CD14-positive monocyte (primary cell): ENCODE data around the gene INO80. TPM values are rescaled to one million over a fixed set of nuclear protein-coding genes. Genes with fewer than 3 reads are reported as not detected.

Source experiments
- DNase-seq, 3 donors: peaks; one replicate each; pipeline ENCODE4 v3.0.0-alpha.2; 2011 to 2022
- H2AFZ ChIP-seq: 2 replicates; pipeline ENCODE4 v1.6.0; 2012; ENCODE audit warnings: mild to moderate bottlenecking, low read depth, low read length, inconsistent platforms; ENCODE audit not compliant: insufficient read depth, poor library complexity, severe bottlenecking
- H3K27ac ChIP-seq, 2 donors: 1 replicate in 1 of 2; 2 replicates in 1 of 2; pipeline ENCODE4 v1.5.1; 2012 to 2013; ENCODE audit warnings: low read length in 2 of 2, control low read depth in 1 of 2, inconsistent platforms in 1 of 2, low read depth in 1 of 2, mild to moderate bottlenecking in 1 of 2
- H3K27me3 ChIP-seq, 2 donors: one replicate each; pipeline versions ENCODE4 v1.6.0 to v1.6.1; 2011 to 2013; ENCODE audit warnings: low read length in 2 of 2; ENCODE audit not compliant: control insufficient read depth in 2 of 2, insufficient read depth in 2 of 2
- H3K36me3 ChIP-seq, 2 donors: replicated peaks in 1 of 2; 1 replicate in 1 of 2; 2 replicates in 1 of 2; pipeline versions ENCODE4 v1.5.1 to v1.6.1; 2012 to 2013; ENCODE audit warnings: low read length in 2 of 2, control low read depth in 1 of 2, inconsistent platforms in 1 of 2, mild to moderate bottlenecking in 1 of 2; ENCODE audit not compliant: insufficient read depth in 2 of 2, control insufficient read depth in 1 of 2
- H3K4me1 ChIP-seq, 2 donors: 1 replicate in 1 of 2; 2 replicates in 1 of 2; pipeline versions ENCODE4 v1.5.1 to v1.6.1; 2012 to 2013; ENCODE audit warnings: low read length in 2 of 2, control low read depth in 1 of 2, inconsistent platforms in 1 of 2, mild to moderate bottlenecking in 1 of 2, moderate library complexity in 1 of 2; ENCODE audit not compliant: insufficient read depth in 2 of 2, control insufficient read depth in 1 of 2
- H3K4me2 ChIP-seq: replicated peaks from 2 replicates; pipeline ENCODE3; 2012; ENCODE audit warnings: low read length, moderate library complexity, mild to moderate bottlenecking; ENCODE audit not compliant: poor library complexity, severe bottlenecking; ENCODE audit errors: extremely low read depth
- H3K4me3 ChIP-seq, 3 experiments: fragments of 200-600 bp in 1 of 3; sonication (generic) in 1 of 3; replicated peaks in 1 of 3; 1 replicate in 2 of 3; 2 replicates in 1 of 3; pipeline ENCODE4 v1.5.1; 2011 to 2013; ENCODE audit warnings: low read length in 3 of 3, mild to moderate bottlenecking in 3 of 3, control low read depth in 2 of 3, low read depth in 2 of 3, inconsistent platforms in 1 of 3, moderate library complexity in 1 of 3
- H3K79me2 ChIP-seq: 2 replicates; pipeline ENCODE4 v1.6.0; 2012; ENCODE audit warnings: mild to moderate bottlenecking, control low read depth, inconsistent platforms, low read length, moderate library complexity; ENCODE audit not compliant: insufficient read depth
- H3K9ac ChIP-seq: 2 replicates; pipeline ENCODE4 v1.6.0; 2017; ENCODE audit warnings: low read length, mild to moderate bottlenecking; ENCODE audit not compliant: insufficient read depth, poor library complexity, severe bottlenecking
- H3K9me3 ChIP-seq, 2 donors: replicated peaks in 1 of 2; 1 replicate in 1 of 2; 2 replicates in 1 of 2; pipeline versions ENCODE4 v1.5.1 to v1.6.1; 2012 to 2013; ENCODE audit warnings: low read length in 2 of 2, control low read depth in 1 of 2; ENCODE audit not compliant: control insufficient read depth in 1 of 2, insufficient read depth in 1 of 2
- H4K20me1 ChIP-seq: 2 replicates; pipeline ENCODE4 v1.6.0; 2012; ENCODE audit warnings: mild to moderate bottlenecking, low read length, control low read depth, moderate library complexity; ENCODE audit not compliant: insufficient read depth
- H3K27ac Mint-ChIP-seq, 7 donors: one replicate each; pipeline ENCODE4 v1.8.0; 2020; ENCODE audit warnings: mild to moderate bottlenecking in 7 of 7, mixed read lengths in 7 of 7, moderate library complexity in 6 of 7, inconsistent platforms in 2 of 7
- H3K27me3 Mint-ChIP-seq, 3 donors: one replicate each; pipeline ENCODE4 v1.8.0; 2021 to 2022; ENCODE audit warnings: low read depth in 3 of 3, mild to moderate bottlenecking in 3 of 3, mixed read lengths in 3 of 3, moderate library complexity in 3 of 3, inconsistent platforms in 1 of 3
- H3K36me3 Mint-ChIP-seq, 2 donors: one replicate each; pipeline ENCODE4 v1.8.0; 2020; ENCODE audit warnings: mixed read lengths in 2 of 2, inconsistent platforms in 1 of 2, mild to moderate bottlenecking in 1 of 2
- H3K4me1 Mint-ChIP-seq: one replicate; pipeline ENCODE4 v1.8.0; 2020; ENCODE audit warnings: mild to moderate bottlenecking, mixed read lengths
- H3K4me3 Mint-ChIP-seq, 2 donors: one replicate each; pipeline ENCODE4 v1.8.0; 2020; ENCODE audit warnings: mild to moderate bottlenecking in 2 of 2, mixed read lengths in 2 of 2, moderate library complexity in 1 of 2
- H3K9me3 Mint-ChIP-seq, 7 donors: one replicate each; pipeline ENCODE4 v1.8.0; 2020 to 2022; ENCODE audit warnings: mixed read lengths in 7 of 7, mild to moderate bottlenecking in 6 of 7, moderate library complexity in 6 of 7, inconsistent platforms in 2 of 7
- WGBS: methylation state at CpG from one replicate; pipeline ENCODE4 v1.1.5; 2013; ENCODE audit warnings: missing lambda C conversion rate; ENCODE audit not compliant: insufficient coverage; 5-methylcytosine and 5-hydroxymethylcytosine counted together
- intact Hi-C, 2 donors: fragments of 100-400 bp; cut with micrococcal nuclease; formaldehyde crosslinking; loops; one replicate each; pipeline versions ENCODE4 v1.15.0 to v1.15.1; 2023
- polyA plus RNA-seq, 3 donors: library from polyadenylated mRNA; depleted of rRNA in 1 of 3; unstranded in 2 of 3; stranded (reverse) in 1 of 3; fragments of 300-500 nt in 2 of 3; fragments of >200 nt in 1 of 3; fragmentation: Illumina TruSeq in 2 of 3; gene quantifications; 1 replicate in 2 of 3; 2 replicates in 1 of 3; pipeline ENCODE4 v1.2.3, GENCODE V29; 2012 to 2021
- TF ChIP-seq, protein P1 (sequence below): fragments of 200-600 bp; IDR thresholded peaks from one replicate; pipeline ENCODE4 v1.8.0; 2022; ENCODE audit warnings: antibody characterized with exemption, mild to moderate bottlenecking

INO80 gene
- polyA plus RNA-seq, 3 donors = 2.3 to 13.1 (median 2.4) TPM

GRCh38 chr15:41116962-41117252 is 827 bp upstream of the INO80 start:
- 84% methylated on average over 3 of the region's 6 CpGs for WGBS
- Mint-ChIP-seq H3K4me3 (peak overlapping the region; percentile 92 to 99), H3K27me3 (peaks cover 2 to 5% (median 3%) of the 10 kb centered on the region in 3 donors), H3K9me3 (peaks cover 0 to 4% (median 0%) of the 10 kb centered on the region in 7 donors), H3K36me3 (peaks cover 0 to 13% of the 10 kb centered on the region in 2 donors), H3K27ac (peak overlapping the region; percentile 98 to 100 (median 99)), H3K4me1 (peaks cover 23% of the 10 kb centered on the region)
- H3K9me3 ChIP-seq = no peaks in the 10 kb centered on the region
- H3K4me3 ChIP-seq = peak overlapping the region; percentile 58 to 96 (median 96)
- H3K4me1 ChIP-seq = peaks cover 14 to 19% of the 10 kb centered on the region in 2 donors
- peak overlapping the region; percentile 85 for H2AFZ ChIP-seq
- peaks cover 4% of the 10 kb centered on the region for H4K20me1 ChIP-seq
- H3K4me2 ChIP-seq = peak overlapping the region; percentile 84
- H3K9ac ChIP-seq = peak overlapping the region; percentile 98
- H3K27me3 ChIP-seq = peaks cover 0 to 2% of the 10 kb centered on the region in 2 donors
- peaks cover 42% of the 10 kb centered on the region for H3K79me2 ChIP-seq
- TF ChIP-seq, protein P1, sequence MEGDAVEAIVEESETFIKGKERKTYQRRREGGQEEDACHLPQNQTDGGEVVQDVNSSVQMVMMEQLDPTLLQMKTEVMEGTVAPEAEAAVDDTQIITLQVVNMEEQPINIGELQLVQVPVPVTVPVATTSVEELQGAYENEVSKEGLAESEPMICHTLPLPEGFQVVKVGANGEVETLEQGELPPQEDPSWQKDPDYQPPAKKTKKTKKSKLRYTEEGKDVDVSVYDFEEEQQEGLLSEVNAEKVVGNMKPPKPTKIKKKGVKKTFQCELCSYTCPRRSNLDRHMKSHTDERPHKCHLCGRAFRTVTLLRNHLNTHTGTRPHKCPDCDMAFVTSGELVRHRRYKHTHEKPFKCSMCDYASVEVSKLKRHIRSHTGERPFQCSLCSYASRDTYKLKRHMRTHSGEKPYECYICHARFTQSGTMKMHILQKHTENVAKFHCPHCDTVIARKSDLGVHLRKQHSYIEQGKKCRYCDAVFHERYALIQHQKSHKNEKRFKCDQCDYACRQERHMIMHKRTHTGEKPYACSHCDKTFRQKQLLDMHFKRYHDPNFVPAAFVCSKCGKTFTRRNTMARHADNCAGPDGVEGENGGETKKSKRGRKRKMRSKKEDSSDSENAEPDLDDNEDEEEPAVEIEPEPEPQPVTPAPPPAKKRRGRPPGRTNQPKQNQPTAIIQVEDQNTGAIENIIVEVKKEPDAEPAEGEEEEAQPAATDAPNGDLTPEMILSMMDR = no peak
- peak overlapping the region; percentile 87 to 96 for H3K27ac ChIP-seq
- no peak for DNase-seq
- intact Hi-C loops = loop anchor here (5.0 kb wide), 4 partner anchors 110 to 295 kb away; partner anchors contain the start of genes CHP1 (in 1 of the 2) and EXD1 (in 1 of the 2)
- no peaks in the 10 kb centered on the region for H3K36me3 ChIP-seq

- H2AFZ ChIP-seq = peak overlapping the region; percentile 85
- peaks cover 0 to 3% of the 10 kb centered on the region in 2 donors for H3K36me3 ChIP-seq
- under 1% methylated on average over 39 of the region's 46 CpGs for WGBS
- Mint-ChIP-seq H3K27ac (peak overlapping the region; percentile 98 to 100 (median 99)), H3K4me3 (peak overlapping the region; percentile 92 to 99), H3K27me3 (peaks cover 0 to 3% (median 0%) of the 10 kb centered on the region in 3 donors), H3K9me3 (peaks cover 0 to 4% (median 0%) of the 10 kb centered on the region in 7 donors), H3K4me1 (peaks cover 23% of the 10 kb centered on the region), H3K36me3 (peaks cover 0 to 20% of the 10 kb centered on the region in 2 donors)
- peak overlapping the region; percentile 58 to 96 (median 96) for H3K4me3 ChIP-seq
- H3K4me2 ChIP-seq = peak overlapping the region; percentile 84
- peaks cover 14 to 19% of the 10 kb centered on the region in 2 donors for H3K4me1 ChIP-seq
- no peaks in the 10 kb centered on the region for H3K9me3 ChIP-seq
- peaks cover 54% of the 10 kb centered on the region for H3K79me2 ChIP-seq
- TF ChIP-seq, protein P1 = no peak
- peak overlapping the region; percentile 98 for H3K9ac ChIP-seq
- DNase-seq = peak; percentile 39 to 68 (median 48)
- no peaks in the 10 kb centered on the region for H3K27me3 ChIP-seq
- H4K20me1 ChIP-seq = peaks cover 4% of the 10 kb centered on the region
- intact Hi-C loops = loop anchor here (5.0 kb wide), 4 partner anchors 112 to 297 kb away; partner anchors contain the start of genes CHP1 (in 1 of the 2) and EXD1 (in 1 of the 2)
- peak overlapping the region; percentile 87 to 96 for H3K27ac ChIP-seq
Observed at GRCh38 chr15:41115652-41116115, 396 bp downstream of the INO80 start.
